Measurements from ENCODE around the gene ABCA6.

GRCh38 chr17:69179227-69179952, 37.7 kb upstream of the ABCA6 start:
- TF ChIP-seq CTCF (IDR thresholded peaks at IDR 0.05; ENCODE audit: low read length) (no peak), EZH2phosphoT487 (IDR thresholded peaks at IDR 0.05; ENCODE audit: low read length) (no peak)
